NCI-H345 (cell line): ENCODE measurements around the gene TMEM198.

Experiments
- DNase-seq: peaks from one replicate; lab custom pipeline; 2025; lab: John Stamatoyannopoulos, UW

TMEM198 gene

GRCh38 chr2:219526320-219527075 is 17.3 kb upstream of the TMEM198 start:
- no peak for DNase-seq

- DNase-seq: no peak
Observed at GRCh38 chr2:219527076-219527394, 16.8 kb upstream of the TMEM198 start.

GRCh38 chr2:219527472-219527871 is 16.4 kb upstream of the TMEM198 start:
- no peak for DNase-seq

GRCh38 chr2:219530048-219530963 is 13.5 kb upstream of the TMEM198 start:
- DNase-seq: peak; percentile 86

GRCh38 chr2:219531639-219532377 is 12.0 kb upstream of the TMEM198 start:
- no peak for DNase-seq

- DNase-seq: no peak
Observed at GRCh38 chr2:219532378-219532649, 11.5 kb upstream of the TMEM198 start.

- DNase-seq: no peak
Observed at GRCh38 chr2:219533930-219534661, 9.7 kb upstream of the TMEM198 start.

- DNase-seq: no peak
Observed at GRCh38 chr2:219536425-219536824, 7.4 kb upstream of the TMEM198 start.

- no peak for DNase-seq
Observed at GRCh38 chr2:219536967-219537366, 6.9 kb upstream of the TMEM198 start.

GRCh38 chr2:219537657-219538488 is 6.0 kb upstream of the TMEM198 start:
- no peak for DNase-seq

- no peak for DNase-seq
Observed at GRCh38 chr2:219538504-219538951, 5.3 kb upstream of the TMEM198 start.

GRCh38 chr2:219538956-219539788 is 4.7 kb upstream of the TMEM198 start:
- DNase-seq: no peak

- DNase-seq: no peak
Observed at GRCh38 chr2:219539926-219540678, 3.7 kb upstream of the TMEM198 start.

- DNase-seq: no peak
Observed at GRCh38 chr2:219540784-219541504, 2.9 kb upstream of the TMEM198 start.

GRCh38 chr2:219541611-219542180 is 2.1 kb upstream of the TMEM198 start:
- DNase-seq: peak; percentile 90

- peak; percentile 66 for DNase-seq
Observed at GRCh38 chr2:219542931-219543595, 765 bp upstream of the TMEM198 start.

GRCh38 chr2:219544567-219544966 is 739 bp downstream of the TMEM198 start:
- no peak for DNase-seq
